GM12864 (cell line): Measurements from ENCODE around the gene ALOX15.
"Not testable (repeated sequence)": the region's sequence is repeated elsewhere in the genome, so short reads cannot be mapped to it uniquely, and the experiment has no call there.

Source experiments
- DNase-seq: peaks from one replicate; pipeline ENCODE4 v3.0.0-alpha.2; 2011; ENCODE audit warnings: low read depth
- H3K4me3 ChIP-seq: 2 replicates; pipeline ENCODE4 v1.5.1; 2011; ENCODE audit warnings: mild to moderate bottlenecking, low read depth, low read length, control low read depth
- TF ChIP-seq, protein P1 (sequence below): IDR thresholded peaks from 2 replicates; pipeline ENCODE4 v1.5.1; 2011; ENCODE audit warnings: low read depth, mild to moderate bottlenecking, moderate library complexity, low read length, control low read depth, inconsistent platforms; ENCODE audit errors: missing control alignments

ALOX15 gene

DNA sequence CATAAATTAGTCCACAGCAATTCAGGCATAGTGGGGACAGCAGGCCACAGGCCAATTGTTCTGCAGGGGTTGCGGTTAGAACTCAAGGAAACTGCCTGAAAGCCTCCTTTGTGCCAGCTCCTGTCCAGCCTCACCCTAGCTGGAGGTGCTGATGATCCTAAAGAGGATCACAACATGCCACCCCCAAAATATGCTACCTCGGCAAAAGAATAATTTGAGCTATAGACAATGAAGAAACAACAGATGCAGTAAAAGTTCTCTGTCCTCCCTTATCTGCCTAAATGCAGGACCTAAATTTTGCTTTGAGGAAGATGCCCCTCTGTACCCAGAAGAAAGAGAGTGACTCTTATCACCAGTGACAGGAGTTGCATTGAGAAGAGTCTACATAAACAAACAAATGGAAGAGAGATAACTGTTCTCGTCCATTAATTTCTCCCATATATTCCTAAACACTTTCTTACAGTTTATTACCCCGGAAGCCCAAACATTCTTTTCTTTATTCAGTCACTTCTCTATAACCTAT is 14.7 kb downstream of the ALOX15 start:
- TF ChIP-seq, protein P1, sequence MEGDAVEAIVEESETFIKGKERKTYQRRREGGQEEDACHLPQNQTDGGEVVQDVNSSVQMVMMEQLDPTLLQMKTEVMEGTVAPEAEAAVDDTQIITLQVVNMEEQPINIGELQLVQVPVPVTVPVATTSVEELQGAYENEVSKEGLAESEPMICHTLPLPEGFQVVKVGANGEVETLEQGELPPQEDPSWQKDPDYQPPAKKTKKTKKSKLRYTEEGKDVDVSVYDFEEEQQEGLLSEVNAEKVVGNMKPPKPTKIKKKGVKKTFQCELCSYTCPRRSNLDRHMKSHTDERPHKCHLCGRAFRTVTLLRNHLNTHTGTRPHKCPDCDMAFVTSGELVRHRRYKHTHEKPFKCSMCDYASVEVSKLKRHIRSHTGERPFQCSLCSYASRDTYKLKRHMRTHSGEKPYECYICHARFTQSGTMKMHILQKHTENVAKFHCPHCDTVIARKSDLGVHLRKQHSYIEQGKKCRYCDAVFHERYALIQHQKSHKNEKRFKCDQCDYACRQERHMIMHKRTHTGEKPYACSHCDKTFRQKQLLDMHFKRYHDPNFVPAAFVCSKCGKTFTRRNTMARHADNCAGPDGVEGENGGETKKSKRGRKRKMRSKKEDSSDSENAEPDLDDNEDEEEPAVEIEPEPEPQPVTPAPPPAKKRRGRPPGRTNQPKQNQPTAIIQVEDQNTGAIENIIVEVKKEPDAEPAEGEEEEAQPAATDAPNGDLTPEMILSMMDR: no peak
- no peak for DNase-seq
- no peak overlapping the region for H3K4me3 ChIP-seq

DNA sequence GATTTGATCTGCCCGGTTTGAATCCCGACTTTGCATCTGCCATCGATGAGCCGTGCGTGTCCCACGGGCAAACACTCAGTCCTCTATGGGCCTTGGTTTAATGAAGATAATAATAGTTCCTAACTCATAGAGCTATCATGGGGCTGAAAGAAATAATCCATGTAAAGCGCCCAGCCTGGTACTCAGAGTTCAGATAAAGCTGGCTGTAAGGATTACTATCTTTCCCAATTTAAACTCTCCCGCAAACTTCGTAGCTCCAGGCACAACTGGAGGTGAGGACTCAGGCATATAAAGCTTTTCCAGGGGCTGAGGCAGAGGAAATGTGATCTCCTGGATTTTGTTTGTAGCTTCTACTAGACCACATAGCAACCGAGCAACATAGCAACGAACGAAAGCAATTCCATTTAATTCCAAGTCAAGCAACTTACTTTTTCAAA is 16.3 kb downstream of the ALOX15 start:
- TF ChIP-seq, protein P1: no peak
- no peak overlapping the region for H3K4me3 ChIP-seq
- no peak for DNase-seq

DNA sequence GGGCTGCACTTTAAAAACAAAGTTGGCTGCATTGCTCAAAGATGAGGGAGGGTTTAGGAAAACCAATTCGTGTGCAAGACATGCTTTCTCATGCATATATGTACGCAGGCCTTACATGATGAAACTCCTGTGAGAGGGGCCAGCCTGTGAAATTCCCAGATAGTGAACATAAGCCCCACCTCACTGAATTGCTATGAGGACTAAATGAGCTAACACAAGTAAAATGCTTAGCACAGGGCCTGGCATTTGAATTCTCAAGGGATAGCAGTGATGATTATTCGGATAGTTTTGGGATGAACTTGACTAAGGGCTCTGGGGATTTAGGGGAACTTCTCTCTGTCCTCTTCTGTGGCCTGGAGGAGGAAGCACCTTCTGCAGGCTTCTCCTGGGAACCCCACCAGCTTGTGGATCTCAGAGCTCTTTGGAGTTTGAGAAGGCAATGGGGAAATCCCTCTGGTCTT is 17.0 kb downstream of the ALOX15 start:
- DNase-seq: not testable (repeated sequence)

DNA sequence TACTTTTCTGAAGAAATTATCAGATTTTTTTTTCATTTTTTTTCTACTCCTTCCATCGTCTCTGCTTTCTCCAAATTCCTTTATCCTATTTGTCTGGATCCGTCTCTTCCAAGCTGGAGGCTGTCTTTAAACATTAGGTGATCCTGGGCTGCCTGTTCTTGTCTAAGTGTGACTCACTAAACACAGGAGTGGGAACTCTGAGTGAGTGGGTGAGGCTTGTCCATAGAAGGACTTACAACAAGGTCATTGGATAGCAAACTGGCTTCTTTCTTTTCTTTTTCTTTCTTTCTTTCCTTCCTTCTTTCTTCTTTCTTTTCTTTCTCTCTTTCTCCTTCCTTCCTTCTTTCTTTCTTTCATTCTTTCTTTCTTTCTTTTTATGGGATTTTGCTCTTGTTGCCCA is 18.2 kb downstream of the ALOX15 start:
- TF ChIP-seq, protein P1: no peak
- no peak for DNase-seq
- H3K4me3 ChIP-seq: no peak overlapping the region

More for the DNA sequence above, 17.0 kb downstream of the ALOX15 start:
- H3K4me3 ChIP-seq: not testable (repeated sequence)

DNA sequence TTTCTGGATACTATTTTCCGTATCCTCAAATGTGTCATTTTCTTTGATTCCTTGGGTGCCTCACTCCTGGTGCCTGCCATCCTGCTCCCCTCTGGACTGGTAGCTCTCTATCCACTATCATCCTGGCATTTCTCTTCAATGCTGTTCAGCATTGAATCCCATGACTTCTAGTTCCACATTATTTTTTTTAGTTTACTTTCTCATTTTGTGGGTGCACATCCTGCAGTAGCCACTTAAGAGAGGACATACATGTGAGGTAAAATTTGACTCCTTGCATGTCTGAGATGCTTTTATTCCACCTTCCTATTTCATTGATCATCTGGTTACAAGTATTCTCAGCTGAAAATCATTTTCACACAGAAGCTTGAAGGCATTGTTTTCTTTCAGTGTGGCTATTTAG is 19.1 kb downstream of the ALOX15 start:
- TF ChIP-seq, protein P1: no peak
- no peak overlapping the region for H3K4me3 ChIP-seq
- no peak for DNase-seq

DNA sequence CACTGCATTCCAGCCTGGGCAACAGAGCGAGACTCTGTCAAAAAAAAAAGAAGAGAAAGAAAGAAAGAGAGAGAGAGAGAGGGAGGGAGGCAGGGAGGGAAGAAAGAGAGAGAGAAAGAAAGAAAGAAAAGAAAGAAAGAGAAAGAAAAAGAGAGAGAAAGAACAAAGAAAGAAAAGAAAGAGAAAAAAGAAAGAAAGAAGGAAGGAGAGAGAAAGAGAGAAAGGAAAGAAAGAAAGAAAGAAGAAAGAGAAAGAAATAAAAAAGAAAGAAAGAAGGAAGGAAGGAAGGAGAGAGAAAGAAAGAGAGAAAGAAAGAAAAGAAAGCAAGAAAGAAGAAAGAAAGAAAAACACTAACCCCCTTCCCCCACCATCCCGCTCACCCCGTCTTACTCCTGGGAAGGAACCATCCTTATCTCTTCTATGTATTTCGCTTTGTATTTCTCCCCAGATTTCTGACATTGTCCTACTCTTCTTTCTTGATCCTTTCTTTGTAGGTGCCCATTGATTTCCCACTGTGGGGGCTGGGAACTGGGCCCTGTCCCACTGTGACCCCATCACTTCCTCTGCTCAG is 20.9 kb downstream of the ALOX15 start:
- no peak overlapping the region for H3K4me3 ChIP-seq
- TF ChIP-seq, protein P1: no peak
- DNase-seq: no peak

DNA sequence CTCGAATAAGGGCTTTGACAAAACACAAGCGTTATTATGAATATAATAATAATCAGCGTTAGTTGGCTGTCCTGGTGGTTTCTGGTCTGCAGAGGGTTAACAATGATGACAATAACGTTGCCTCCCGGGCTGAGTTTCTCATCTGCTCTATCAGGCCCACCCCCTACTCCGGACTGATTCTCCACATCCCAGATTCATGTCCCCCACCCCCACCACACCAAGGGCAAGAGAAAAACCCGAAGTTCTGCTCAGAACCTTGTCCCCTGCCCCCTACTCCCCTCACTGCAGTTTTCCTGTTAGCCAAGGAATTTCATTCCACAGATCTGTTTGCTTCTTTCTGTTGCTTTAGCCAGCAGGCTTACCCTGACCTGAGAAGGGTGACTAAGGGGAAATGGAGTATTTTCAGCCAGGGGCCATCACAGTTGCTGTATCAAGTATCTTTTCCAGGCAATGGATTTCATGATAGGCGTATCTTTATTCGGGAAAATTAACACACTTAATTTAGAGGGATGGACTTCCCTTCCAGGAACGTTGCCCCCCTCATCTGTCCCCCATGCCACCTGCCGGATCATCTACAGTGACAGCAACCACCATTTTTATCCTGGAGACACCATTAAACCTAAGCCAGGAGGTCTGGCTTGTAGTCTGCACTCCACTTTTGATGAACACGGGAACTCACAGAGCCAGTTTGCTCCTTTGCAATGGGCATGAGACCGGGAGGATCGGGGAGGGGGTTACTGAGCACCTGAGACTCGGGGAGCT is 23.7 kb downstream of the ALOX15 start:
- H3K4me3 ChIP-seq: no peak overlapping the region
- TF ChIP-seq, protein P1: no peak
- no peak for DNase-seq
